DND-41 (cell line): ENCODE data around the gene C1orf105.
"Not testable (repeated sequence)": the region's sequence is repeated elsewhere in the genome, so short reads cannot be mapped to it uniquely, and the experiment has no call there.

Source experiments
- CTCF ChIP-seq: IDR thresholded peaks from 2 replicates; pipeline ENCODE4 v1.5.1; 2012; ENCODE audit warnings: borderline replicate concordance, low read length, moderate library complexity, mild to moderate bottlenecking; ENCODE audit not compliant: poor library complexity, severe bottlenecking; ENCODE audit errors: extremely low read depth
- EZH2 ChIP-seq: IDR thresholded peaks from 3 replicates; pipeline ENCODE4 v1.6.1; 2012; ENCODE audit warnings: borderline replicate concordance, low read depth, mild to moderate bottlenecking, moderate library complexity, low read length, inconsistent platforms; ENCODE audit not compliant: severe bottlenecking

- TF ChIP-seq CTCF, EZH2: not testable (repeated sequence)
Measured at GRCh38 chr1:172371646-172372045, 48.8 kb upstream of the C1orf105 start.
